Amniotic epithelial cell (primary cell): ENCODE data around the gene NID2.

ENCODE experiments used
- DNase-seq: peaks from one replicate; pipeline ENCODE4 v3.0.0-alpha.2; 2010; ENCODE audit warnings: low read depth

The NID2 gene

GRCh38 chr14:52080808-52081755 is 12.2 kb upstream of the NID2 start:
- DNase-seq: peak; percentile 92

- peak; percentile 83 for DNase-seq
Measured at GRCh38 chr14:52080158-52080800, 11.4 kb upstream of the NID2 start.

DNA sequence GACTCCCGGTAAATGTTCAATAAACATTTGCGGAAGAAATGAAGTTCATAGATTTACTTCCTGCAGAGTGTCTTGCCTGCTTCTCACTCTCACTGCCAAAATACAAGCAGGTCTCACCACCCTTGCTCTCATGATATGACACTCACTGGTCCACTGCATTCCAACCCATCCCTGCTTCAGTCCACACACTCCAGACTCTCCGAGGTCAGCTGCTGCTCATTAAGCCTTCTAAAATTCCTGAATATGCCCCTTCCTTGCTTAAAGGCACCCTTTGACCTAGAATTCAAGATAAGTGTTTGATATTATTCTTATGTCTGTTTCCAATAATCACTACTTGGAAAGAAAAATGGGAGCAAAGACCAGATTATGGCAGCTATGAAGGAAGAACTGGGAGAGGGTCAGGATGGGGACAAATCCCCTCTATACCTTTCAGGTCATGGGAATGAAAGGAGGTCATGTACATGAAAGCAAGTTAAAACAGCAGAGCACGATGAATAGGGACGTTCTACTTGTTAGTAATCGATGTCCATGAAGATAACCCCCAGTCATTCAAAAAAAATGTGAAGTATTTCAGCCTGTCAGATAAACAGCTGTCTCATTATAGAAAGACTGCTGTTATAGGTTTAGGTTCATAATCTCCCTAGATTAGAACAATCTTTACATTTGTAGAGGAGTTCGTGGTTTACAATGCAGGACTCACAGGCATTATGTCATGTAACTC is 10.5 kb upstream of the NID2 start:
- peak; percentile 76 for DNase-seq

DNA sequence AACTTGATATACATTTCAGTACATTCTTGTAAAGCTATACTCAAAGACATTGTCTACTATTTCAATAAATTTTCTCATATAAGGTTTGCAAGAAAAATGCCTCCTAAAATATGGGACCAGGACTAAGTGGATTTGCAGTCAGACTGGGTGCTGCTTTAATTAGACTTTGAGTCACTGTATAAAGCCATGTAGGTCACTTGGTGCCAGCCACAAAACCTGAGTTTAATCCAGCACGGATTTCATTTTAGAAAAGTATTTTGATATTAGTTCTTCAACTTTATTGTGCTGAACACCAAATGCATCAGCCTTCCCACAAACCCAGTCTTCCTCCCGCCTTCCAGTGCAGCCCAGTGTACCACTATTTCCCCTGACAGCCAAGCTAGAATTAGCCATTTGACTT is 9.9 kb upstream of the NID2 start:
- DNase-seq: no peak

- no peak for DNase-seq
Measured at GRCh38 chr14:52078095-52078531, 9.3 kb upstream of the NID2 start.

DNA sequence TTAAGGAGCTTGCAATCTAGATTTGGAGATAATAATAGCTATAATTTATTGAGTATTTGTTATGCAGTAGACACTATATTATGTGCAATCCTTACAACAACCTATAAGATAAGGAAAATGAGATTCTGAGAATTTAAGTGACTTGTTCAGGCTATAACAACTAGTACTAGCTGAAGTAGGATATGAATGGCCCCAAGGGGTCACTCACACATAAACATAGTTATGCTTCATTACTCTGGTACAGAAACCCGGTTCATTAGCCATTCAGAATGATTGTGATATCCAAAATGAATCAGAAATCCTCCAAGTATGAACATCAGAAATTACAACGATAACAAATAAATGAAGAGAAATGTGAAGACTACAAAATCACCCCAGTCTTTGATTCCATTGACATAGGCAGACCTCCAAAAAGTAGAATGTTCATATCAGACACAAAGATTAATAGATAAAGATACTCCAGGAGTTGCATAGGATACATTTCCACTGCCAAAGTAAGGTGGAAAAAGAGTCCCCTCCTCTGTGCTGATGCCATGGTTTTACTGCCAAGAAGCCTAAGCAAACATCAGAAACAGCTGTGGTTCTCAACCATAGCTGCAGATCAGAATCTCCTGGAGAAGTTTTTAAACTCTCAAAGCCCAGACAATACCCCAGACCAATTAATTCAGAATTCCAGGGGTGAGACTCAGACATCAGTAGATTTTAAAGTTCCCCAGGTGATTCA is 8.6 kb upstream of the NID2 start:
- no peak for DNase-seq

GRCh38 chr14:52076334-52076733 is 7.5 kb upstream of the NID2 start:
- DNase-seq: no peak

DNA sequence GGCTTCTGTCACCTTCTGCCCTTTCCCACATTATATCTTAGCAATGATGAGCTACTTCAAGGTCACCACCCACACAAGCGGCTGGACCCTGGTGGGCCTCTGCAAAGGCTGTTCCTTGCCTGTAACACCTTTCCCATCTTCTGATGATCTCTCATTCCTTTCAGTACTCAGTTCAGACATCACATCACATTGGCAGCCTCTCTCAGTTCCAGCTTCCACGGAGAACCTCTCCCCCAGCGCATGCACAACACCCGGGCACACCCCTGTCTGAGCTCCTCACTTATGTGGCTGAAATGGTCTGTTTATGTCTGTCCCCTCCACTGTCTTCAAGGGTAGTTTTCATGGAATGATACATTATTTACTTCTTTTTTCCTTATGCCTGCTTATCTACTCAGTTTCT is 6.5 kb upstream of the NID2 start:
- no peak for DNase-seq

DNA sequence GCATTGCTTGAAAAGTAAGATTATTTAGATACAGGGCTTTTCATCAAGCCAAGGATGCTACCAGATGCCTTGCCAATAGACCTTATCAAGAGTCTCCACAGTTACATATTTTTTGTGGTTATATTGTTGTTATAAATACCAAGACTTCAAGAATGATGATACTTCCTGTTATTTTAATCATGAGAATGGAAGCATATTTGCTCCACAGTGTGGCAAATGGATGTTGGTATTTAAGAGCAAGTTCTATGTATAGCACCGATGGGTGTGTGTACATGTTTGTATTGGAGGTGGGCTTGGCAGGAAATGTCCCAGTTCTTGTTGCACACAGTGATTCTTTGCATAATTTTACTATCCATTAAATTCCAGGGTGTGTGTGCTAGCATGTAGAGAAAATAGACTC is 4.4 kb upstream of the NID2 start:
- DNase-seq: peak; percentile 48

DNA sequence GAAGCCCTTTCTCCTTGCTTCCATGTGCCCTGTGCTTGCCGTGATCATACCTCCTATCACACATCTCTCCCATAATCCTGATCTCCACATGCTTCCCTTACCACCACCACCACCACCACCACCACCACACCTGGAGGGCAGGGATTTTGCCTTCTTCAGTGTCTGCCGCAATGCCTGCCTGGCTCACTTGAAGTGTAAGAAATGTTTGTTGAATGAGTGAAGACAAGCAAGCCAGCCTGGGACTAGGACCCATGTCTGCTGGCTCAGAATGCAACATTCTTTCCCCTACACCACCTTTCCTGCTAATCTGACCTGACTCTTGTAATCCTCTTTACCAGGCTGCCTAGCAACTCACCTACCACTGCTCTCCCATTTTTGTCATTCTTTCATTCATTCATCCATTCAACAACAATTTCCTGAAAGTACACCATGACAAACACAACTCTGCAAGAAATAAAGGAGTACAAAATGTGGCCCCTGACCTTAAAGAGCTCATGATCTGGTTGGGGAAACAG is 3.5 kb upstream of the NID2 start:
- no peak for DNase-seq

DNA sequence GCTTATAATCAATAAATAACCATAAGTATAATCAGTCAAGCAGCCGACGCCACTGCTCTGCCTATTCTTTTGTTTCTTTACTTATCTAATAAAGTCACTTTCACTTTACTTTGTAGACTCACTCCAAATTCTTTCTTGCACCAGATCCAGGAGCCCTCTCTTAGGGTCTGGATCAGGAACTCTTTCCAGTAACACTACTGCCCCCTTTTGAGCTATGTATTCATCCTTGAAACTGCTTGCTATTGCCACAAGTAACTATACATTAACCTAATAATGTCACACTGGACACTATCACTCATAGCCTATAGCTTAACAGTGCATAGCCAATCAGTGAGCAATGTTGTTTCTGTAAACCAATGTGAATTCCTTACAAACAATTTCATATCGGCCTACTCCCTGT is 2.8 kb upstream of the NID2 start:
- peak; percentile 48 for DNase-seq

- DNase-seq: no peak
Measured at GRCh38 chr14:52070051-52070431, 1.2 kb upstream of the NID2 start.

DNA sequence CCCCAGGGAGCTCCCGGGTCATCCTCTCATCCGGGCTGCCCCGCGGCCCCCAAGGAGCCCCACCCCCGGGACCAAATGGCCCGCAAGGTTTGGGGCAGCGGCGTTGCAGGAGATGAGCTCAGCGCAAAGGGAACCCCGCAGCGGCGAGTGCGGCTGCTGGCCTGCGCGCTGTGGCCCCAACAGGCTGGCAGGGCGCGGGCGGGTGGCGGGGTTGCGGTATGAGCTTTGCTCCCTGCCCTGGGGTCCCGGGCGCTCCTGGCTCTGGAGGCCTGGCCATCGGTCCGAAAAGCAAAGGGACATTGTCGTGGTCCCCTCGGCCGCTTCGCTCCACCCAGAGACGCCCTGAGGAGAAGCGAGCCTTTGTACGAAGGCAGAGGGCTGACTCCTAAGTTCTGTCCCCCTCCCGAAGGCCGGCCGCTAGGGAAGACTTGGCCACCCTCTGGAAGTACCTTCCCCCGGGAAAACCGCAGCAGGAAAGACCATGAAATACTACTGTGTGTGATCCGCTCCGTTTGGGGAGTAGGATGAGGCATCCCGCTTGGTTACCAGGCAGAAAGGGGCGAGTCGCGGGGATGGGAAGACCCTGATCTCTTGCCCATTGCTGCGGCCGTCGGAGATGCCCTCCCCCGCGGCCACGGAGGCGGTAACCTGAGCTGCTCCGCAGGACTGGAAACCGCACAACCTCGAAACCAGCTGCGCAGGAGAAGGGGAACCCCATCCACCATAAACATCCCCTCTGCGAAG is 620 bp upstream of the NID2 start:
- DNase-seq: peak; percentile 41

DNA sequence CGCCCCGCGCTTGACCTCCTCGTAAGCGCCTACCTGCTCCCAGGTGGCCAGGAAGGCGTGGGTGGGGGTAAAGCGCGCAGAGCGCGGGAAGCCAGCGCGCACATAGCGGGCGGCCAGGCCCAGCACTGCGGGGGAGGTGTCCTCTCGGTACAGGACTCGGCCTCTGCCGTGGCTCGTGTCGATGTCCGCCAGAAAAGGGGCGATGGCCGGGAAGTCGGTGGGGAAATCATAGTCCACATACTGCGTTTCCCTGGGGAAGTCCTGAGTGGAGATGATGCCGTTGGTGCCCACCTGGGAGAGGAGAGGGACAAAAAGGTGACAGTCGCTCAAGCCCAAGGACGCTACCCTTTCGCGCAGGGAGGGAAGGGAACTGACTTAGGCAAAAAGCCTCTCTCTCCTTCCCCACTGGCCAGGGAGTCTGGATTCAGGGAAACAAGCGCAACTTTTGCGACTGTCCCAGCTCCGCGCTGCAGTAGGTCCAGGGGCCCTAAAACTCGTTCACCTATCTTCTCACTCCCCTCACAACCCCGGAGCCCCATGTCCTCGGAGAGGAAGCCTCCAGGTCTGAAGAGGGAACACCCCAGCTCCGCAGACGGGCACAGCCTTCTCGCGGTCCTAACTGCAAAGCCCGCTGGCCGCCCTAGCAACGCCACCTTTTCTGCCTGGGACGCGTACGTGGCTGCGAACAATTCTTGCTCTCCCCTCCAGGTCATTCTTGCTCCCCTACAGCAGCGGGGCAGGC is 815 bp downstream of the NID2 start:
- no peak for DNase-seq

DNA sequence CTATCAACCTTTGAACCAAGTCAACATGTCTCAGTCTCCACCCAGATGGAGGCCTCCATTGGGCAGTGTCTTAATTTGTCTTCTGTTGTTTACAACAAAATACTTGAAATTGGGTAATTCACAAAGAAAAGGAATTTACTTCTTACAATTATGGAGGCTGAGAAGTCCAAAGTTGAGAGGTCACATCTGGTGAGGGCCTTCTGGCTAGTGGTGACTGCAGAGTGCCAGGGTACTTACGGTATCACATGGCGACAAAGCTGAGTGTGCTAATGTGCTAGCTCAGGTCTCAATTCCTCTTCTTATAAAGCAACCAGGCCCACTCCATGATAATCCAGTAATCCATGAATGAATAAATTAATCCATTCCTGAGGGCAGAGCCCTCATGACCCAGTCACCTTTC is 4.7 kb downstream of the NID2 start:
- DNase-seq: no peak

DNA sequence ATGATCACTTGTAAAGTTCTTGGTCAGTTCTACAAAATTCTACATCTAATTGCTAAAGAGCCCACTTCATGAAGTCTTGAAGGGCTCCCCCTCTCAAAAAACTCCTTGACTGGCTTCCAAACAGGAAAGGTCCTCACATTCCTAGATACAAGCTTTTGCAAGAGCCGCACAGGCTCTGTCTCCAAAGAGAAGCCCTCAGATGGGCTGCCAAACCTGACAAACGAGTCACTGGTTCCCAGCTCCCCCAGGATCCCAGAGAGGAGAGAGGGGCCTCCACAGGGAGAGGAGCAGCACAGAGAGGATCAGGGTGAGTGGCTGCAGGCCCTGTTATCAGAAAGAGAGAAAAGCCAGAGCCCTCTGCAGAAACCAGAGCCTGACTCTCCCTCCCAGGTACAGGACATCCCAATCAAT is 5.8 kb downstream of the NID2 start:
- no peak for DNase-seq

- DNase-seq: no peak
Measured at GRCh38 chr14:52061890-52062289, 7.0 kb downstream of the NID2 start.

GRCh38 chr14:52061390-52061789 is 7.5 kb downstream of the NID2 start:
- DNase-seq: no peak

- no peak for DNase-seq
Measured at GRCh38 chr14:52060080-52060479, 8.8 kb downstream of the NID2 start.

DNA sequence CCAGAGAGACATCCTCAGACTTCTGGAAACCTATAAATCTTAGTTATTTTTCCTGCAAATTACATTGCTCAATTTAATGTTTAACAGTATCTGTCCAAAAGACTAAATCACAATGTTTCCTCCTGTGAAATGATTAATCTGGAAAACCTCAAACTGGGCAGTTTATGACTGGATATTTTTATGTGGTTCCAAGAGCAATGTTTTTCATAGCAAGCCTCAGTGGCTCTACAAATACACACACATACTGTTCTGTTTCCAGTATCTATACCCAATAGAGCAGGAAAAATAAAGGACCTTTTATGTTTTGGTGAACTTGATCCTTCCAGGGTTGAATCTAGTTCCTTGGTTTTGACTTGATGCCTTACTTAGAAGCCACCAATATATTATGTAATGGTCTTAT is 9.2 kb downstream of the NID2 start:
- DNase-seq: peak; percentile 51
